Medulla oblongata (tissue), 1 donor: ENCODE measurements around the gene COL16A1.

Experiments used
- DNase-seq: peaks from one replicate; pipeline ENCODE4 v3.0.0-alpha.2; 2015; ENCODE audit errors: extremely low spot score

The COL16A1 gene

GRCh38 chr1:31688233-31688918, 15.4 kb downstream of the COL16A1 start:
- DNase-seq: no peak

GRCh38 chr1:31687601-31688000, 16.2 kb downstream of the COL16A1 start:
- no peak for DNase-seq

GRCh38 chr1:31685795-31686194, 18.0 kb downstream of the COL16A1 start:
- no peak for DNase-seq

GRCh38 chr1:31683997-31684396, 19.8 kb downstream of the COL16A1 start:
- DNase-seq: no peak

- no peak for DNase-seq
Measured at GRCh38 chr1:31681415-31681814, 22.4 kb downstream of the COL16A1 start.

DNA sequence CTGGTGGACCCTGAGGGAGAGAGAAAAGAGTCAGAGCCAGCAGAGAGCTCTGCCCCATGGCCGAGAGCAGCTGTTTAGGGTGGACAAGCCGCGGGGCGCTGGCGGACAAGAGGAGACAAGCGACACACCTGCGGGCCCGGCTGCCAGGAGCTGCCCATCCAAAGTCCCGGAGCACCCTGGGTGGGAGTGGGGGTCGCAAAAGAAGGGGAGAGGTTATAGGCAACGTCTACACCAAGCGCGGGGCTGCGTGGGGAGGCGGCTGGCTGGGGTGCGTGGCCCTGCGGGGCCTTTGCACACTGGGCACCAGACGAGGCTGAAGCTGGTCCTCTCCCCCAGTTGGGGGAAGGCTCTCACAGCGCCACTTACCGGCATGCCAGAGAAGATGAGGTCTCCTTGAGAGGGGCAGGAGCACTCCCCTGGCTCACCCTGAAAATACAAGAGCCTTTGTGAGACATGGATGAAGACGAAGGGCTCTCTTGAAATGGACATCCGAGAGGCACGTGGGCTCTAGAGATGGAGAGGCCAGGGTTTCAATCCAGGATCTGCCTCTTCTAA, 24.1 kb downstream of the COL16A1 start:
- DNase-seq: no peak

DNA sequence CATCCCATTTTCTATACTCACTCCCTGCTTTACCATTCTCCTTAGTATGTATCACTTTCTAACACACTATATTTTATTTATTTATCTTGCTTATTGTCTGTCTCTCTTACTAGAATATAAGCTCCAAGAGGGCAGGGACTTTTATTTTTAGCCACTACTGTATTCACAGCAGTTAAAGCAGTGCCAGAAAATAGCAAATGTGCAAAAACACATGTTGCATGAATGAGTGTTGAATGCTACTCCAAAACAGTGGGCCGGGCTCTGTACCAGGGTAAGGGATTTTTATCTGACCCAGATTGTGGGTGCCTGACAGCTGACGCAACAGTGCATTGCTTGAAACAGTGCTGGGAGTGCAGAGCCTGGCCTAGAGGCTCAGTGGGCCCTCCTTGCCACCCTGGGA, 24.7 kb downstream of the COL16A1 start:
- DNase-seq: no peak

- DNase-seq: no peak
Measured at GRCh38 chr1:31678681-31679080, 25.1 kb downstream of the COL16A1 start.

DNA sequence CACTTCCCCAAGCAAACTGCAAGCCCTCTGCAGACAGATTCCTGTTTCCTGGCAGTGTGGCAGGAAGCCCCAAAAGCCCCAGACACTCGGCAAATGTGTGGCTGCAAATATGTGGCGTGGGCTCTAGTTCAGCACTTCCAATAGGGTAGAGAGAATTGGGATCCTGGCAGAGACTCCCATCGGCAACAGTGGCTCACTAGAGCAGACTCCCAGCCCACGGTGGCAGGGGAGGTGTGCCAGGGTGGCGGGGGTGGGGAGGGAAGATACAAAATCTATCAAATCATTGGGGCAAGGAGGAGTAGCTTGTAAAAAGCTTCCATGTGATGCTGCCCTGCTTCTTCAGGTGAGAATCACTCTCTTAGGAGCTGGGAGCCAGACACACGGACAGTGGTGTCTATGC, 25.9 kb downstream of the COL16A1 start:
- no peak for DNase-seq

GRCh38 chr1:31677401-31677800, 26.4 kb downstream of the COL16A1 start:
- DNase-seq: no peak

- no peak for DNase-seq
Measured at GRCh38 chr1:31675756-31676155, 28.1 kb downstream of the COL16A1 start.

DNA sequence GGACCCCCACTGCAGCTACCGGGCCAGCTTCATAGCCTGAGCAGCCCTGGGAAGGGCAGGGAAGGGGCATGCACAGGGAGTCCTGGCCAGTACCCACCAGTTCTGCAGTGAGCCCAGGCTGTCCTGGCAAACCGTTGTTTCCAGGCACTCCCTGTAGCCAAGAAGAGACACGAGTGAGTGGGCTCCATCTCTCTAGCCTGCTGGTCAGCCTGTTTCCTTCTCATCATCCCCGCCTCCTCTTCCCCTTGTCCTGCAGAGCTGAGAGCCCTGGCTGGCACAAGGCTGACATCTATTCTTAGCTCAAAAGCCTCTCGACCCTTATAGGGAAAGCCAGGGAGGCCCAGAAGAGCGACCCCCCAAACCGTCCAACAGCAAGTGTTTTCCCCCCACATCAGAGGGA, 28.7 kb downstream of the COL16A1 start:
- no peak for DNase-seq

- no peak for DNase-seq
Measured at GRCh38 chr1:31674626-31675025, 29.2 kb downstream of the COL16A1 start.

- no peak for DNase-seq
Measured at GRCh38 chr1:31673433-31673832, 30.4 kb downstream of the COL16A1 start.

- no peak for DNase-seq
Measured at GRCh38 chr1:31672986-31673385, 30.8 kb downstream of the COL16A1 start.

- DNase-seq: no peak
Measured at GRCh38 chr1:31671561-31672201, 32.1 kb downstream of the COL16A1 start.

GRCh38 chr1:31671147-31671546, 32.7 kb downstream of the COL16A1 start:
- no peak for DNase-seq

DNA sequence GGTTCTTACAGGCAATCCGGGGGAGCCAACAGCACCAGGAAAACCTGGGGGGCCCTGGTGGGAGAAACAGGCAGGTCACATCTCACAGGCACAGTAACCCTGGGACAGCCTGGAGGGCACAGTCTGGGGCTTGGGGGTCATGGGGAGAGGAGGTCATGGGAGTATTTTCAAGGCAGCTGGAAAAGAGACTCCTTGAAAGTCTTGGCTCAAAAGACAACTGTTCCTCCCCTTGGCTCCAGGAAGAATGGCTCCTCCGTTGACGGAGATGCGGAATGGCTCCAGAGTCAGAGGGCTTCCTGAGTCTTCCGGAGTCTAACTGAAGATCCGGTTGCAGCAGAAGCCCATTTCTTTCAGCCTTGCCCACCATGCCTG, 33.2 kb downstream of the COL16A1 start:
- no peak for DNase-seq

DNA sequence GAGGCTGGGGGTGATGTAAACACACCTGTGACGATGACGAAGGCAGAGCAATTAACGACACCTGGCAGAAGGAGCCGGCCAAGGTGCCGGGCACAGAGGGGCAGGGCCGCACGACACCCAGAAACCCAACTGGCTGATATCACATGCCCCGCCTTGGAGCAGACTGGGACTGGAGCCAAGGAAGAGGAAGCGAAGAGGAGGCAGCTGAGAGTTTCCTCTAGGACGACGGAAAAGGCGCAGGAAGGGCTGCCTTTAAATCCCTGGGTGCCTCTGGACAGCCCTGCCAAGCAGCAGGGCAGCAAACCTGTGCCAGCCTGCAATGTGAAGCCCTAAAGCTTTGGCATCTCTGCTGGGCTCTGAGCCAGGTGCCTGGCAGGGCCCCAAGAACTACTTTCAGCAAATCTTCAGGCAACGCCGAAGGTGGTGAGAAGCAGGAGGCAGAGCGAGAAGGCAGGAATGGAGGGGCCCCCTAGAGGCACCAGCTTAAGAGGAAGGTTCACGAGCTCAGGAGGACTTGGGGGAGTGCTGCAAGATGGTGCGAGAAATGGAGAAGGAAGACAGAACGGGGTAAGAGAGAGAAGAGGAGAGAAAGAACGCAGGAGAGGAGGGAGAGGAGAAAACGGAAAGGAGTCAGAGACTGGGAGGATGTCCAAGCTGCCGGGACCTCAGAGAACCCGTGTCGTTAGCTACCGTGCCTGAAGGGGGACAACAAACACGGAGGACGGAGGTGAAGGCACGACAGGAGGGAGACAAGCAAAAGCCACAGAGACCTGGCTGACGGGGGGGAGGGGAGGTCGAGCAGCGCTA, 33.8 kb downstream of the COL16A1 start:
- DNase-seq: peak; percentile 75

- no peak for DNase-seq
Measured at GRCh38 chr1:31669433-31669785, 34.4 kb downstream of the COL16A1 start.

DNA sequence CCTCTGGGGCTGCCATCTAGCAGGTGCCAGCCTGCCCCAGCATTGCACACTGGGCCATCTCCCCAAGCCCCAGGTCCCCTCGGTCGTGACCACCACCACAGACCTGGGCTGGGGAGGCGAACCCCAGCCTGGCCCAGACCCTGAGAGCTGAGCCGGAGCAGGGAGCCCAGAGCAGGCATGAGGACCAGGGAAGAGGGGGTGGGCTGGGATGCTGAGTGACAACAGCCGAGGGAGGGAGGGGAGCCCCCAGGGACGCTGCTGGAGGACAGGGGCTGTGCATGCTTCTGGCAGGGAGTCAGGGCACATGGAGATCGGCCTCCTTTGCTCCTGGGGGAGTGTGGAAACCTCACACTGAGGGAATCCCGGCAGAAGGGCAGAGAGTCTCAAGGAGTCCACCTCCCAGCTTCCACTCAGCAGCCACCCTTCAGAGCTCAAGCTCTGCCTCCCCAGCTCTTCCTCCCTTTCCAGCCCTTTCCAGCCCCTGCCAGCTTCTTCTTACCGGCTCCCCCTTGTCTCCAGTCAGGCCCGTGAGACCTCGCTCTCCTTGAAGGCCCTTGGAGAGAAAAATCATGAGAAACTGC, 35.4 kb downstream of the COL16A1 start:
- no peak for DNase-seq

DNA sequence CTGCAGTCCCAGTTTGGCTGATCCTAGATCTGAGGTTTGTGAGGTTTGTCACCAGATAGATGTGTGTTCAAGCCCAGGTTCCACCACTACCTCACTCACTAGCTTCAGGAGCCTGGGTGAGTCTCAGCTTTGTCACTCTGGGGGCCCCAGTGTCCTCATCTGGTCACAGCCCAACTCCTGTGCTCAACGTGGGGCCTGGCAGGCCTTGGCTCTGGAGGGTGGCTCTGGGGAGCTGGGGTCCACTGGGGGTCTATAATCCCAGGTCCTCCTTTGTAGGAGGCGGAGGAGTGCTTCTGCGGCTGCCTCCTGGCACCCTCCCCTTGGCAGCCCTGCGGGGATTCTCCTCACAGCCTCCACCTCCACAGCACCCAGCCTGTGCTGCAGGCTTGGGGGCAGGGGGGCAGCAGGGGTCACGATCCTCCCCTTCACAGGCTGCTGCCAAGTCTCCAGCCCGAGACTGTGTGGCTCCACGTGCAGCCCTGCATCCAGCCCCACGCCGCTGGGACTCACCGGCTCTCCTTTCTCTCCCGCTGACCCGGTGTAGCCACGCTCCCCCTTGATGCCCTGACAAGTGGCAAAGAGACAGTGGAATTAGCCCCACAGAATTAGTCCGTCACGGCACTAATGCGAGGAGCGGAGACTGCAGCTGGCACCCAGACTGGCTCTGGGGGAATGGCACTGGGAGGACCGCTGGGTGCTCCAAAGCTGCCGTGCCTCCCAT, 36.6 kb downstream of the COL16A1 start:
- DNase-seq: no peak
